ENCODE measurements around the gene DTNA.

DNA sequence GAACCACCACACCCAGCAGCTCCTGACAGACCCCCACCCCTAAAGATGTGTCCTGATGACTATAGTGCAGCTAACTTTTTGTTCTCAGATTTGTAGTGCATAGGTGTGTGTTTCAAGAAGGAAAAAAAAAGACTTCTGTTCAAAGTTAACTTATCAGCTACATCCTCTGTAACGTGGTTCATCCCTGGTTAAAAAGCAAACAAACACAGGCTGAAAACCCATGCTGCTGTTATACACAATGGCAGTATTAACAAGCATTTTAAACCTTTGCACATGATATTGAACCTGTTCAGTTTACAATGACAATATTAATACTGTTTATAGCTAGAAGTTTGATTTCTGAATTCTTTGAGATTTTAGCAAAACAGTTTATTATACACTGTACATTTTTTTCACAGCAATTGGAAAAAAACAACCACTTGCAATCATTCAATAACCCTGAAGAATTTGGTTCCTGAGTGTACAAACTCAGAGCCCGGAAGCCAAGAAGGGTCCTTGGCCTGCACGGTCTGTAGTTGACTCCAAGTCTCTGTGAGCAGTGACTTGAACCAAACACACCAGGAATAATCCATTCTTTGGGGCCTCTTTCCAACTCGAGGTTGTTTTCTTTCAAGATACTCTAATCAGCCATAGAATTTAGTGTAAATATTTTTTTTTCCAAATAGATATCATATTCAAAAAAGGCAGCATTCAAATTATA, 177.9 kb downstream of the DTNA start:
- TF ChIP-seq, protein P1, sequence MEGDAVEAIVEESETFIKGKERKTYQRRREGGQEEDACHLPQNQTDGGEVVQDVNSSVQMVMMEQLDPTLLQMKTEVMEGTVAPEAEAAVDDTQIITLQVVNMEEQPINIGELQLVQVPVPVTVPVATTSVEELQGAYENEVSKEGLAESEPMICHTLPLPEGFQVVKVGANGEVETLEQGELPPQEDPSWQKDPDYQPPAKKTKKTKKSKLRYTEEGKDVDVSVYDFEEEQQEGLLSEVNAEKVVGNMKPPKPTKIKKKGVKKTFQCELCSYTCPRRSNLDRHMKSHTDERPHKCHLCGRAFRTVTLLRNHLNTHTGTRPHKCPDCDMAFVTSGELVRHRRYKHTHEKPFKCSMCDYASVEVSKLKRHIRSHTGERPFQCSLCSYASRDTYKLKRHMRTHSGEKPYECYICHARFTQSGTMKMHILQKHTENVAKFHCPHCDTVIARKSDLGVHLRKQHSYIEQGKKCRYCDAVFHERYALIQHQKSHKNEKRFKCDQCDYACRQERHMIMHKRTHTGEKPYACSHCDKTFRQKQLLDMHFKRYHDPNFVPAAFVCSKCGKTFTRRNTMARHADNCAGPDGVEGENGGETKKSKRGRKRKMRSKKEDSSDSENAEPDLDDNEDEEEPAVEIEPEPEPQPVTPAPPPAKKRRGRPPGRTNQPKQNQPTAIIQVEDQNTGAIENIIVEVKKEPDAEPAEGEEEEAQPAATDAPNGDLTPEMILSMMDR (IDR thresholded peaks at IDR 0.05): no peak
- TF ChIP-seq, protein P2, sequence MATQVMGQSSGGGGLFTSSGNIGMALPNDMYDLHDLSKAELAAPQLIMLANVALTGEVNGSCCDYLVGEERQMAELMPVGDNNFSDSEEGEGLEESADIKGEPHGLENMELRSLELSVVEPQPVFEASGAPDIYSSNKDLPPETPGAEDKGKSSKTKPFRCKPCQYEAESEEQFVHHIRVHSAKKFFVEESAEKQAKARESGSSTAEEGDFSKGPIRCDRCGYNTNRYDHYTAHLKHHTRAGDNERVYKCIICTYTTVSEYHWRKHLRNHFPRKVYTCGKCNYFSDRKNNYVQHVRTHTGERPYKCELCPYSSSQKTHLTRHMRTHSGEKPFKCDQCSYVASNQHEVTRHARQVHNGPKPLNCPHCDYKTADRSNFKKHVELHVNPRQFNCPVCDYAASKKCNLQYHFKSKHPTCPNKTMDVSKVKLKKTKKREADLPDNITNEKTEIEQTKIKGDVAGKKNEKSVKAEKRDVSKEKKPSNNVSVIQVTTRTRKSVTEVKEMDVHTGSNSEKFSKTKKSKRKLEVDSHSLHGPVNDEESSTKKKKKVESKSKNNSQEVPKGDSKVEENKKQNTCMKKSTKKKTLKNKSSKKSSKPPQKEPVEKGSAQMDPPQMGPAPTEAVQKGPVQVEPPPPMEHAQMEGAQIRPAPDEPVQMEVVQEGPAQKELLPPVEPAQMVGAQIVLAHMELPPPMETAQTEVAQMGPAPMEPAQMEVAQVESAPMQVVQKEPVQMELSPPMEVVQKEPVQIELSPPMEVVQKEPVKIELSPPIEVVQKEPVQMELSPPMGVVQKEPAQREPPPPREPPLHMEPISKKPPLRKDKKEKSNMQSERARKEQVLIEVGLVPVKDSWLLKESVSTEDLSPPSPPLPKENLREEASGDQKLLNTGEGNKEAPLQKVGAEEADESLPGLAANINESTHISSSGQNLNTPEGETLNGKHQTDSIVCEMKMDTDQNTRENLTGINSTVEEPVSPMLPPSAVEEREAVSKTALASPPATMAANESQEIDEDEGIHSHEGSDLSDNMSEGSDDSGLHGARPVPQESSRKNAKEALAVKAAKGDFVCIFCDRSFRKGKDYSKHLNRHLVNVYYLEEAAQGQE (IDR thresholded peaks at IDR 0.05; ENCODE audit: insufficient read depth in 1 of 2, low read depth in 2 of 2, low read length in 1 of 2): no peak
- no peak for TF ChIP-seq POLR2AphosphoS5 (IDR thresholded peaks at IDR 0.05; ENCODE audit: low read depth, low read length)

Data from Panc1 (cell line).